Activated naive CD4-positive, alpha-beta T cell treated with Interleukin-2 at 50 U/mL for 16 hours (primary cell): ENCODE data around the gene NPTN.
"Not testable (repeated sequence)": the region's sequence is repeated elsewhere in the genome, so short reads cannot be mapped to it uniquely, and the experiment has no call there.

Experiments used
- DNase-seq: peaks from one replicate; pipeline ENCODE4 v3.0.0-alpha.2; 2020

NPTN gene

GRCh38 chr15:73570355-73571032 lies 62.7 kb downstream of the NPTN start:
- DNase-seq = no peak

- DNase-seq = no peak
These were observed 63.8 kb downstream of the NPTN start for GRCh38 chr15:73569361-73569760.

- no peak for DNase-seq
These were observed 64.5 kb downstream of the NPTN start for GRCh38 chr15:73568564-73569280.

- no peak for DNase-seq
These were observed 66.2 kb downstream of the NPTN start for GRCh38 chr15:73567020-73567419.

GRCh38 chr15:73564255-73564654 lies 68.9 kb downstream of the NPTN start:
- DNase-seq = no peak

- DNase-seq = no peak
These were observed 72.6 kb downstream of the NPTN start for GRCh38 chr15:73560501-73561117.

- no peak for DNase-seq
These were observed 74.7 kb downstream of the NPTN start for GRCh38 chr15:73558529-73558928.

- no peak for DNase-seq
These were observed 78.1 kb downstream of the NPTN start for GRCh38 chr15:73555080-73555479.

GRCh38 chr15:73550190-73550589 lies 83.0 kb downstream of the NPTN start:
- no peak for DNase-seq

GRCh38 chr15:73548925-73549324 lies 84.3 kb downstream of the NPTN start:
- DNase-seq = not testable (repeated sequence)

GRCh38 chr15:73541479-73541878 lies 91.7 kb downstream of the NPTN start:
- no peak for DNase-seq

GRCh38 chr15:73540161-73540560 lies 93.0 kb downstream of the NPTN start:
- no peak for DNase-seq

GRCh38 chr15:73539212-73540128 lies 93.7 kb downstream of the NPTN start:
- no peak for DNase-seq

- DNase-seq = no peak
These were observed 94.5 kb downstream of the NPTN start for GRCh38 chr15:73538563-73539211.

- DNase-seq = no peak
These were observed 95.1 kb downstream of the NPTN start for GRCh38 chr15:73538123-73538522.

GRCh38 chr15:73530649-73531048 lies 102.5 kb downstream of the NPTN start:
- no peak for DNase-seq

GRCh38 chr15:73527598-73527997 lies 105.6 kb downstream of the NPTN start:
- DNase-seq = no peak

- no peak for DNase-seq
These were observed 108.3 kb downstream of the NPTN start for GRCh38 chr15:73524919-73525318.

- DNase-seq = no peak
These were observed 111.2 kb downstream of the NPTN start for GRCh38 chr15:73522011-73522410.

- no peak for DNase-seq
These were observed 114.1 kb downstream of the NPTN start for GRCh38 chr15:73518876-73519733.

GRCh38 chr15:73518180-73518862 lies 114.9 kb downstream of the NPTN start:
- no peak for DNase-seq
